ENCODE data around the gene UBR4. TPM values are rescaled to one million over a fixed set of nuclear protein-coding genes. Genes with fewer than 3 reads are reported as not detected.

Gene UBR4
- polyA plus RNA-seq, 1 donor (not counting 4 experiments of a cell fraction or from before 2014, with no cell fraction given): 39.0 TPM

GRCh38 chr1:19033515-19033839 lies 176.6 kb downstream of the UBR4 start:
- Histone ChIP-seq H4K20me1 (ENCODE audit: control insufficient read depth, extremely low read depth, insufficient read depth, low read length) (no peaks in the 10 kb centered on the region), H3K4me2 (ENCODE audit: control insufficient read depth, extremely low read depth, insufficient read depth, low read depth, low read length) (peak overlapping the region; percentile 74), H3K27me3 (ENCODE audit: control insufficient read depth, extremely low read depth, insufficient read depth, low read length) (no peaks in the 10 kb centered on the region), H3K79me2 (ENCODE audit: control insufficient read depth, insufficient read depth, low read length) (no peaks in the 10 kb centered on the region), H3K27ac (ENCODE audit: control insufficient read depth, insufficient read depth, low read length) (peak overlapping the region; percentile 88), H2AFZ (ENCODE audit: control insufficient read depth, low read length) (peak overlapping the region; percentile 42), H3K9ac (ENCODE audit: control insufficient read depth, extremely low read depth, insufficient read depth, low read length) (peak overlapping the region; percentile 65), H3K9me1 (ENCODE audit: control insufficient read depth, extremely low read depth, insufficient read depth, low read length) (peaks cover 4% of the 10 kb centered on the region), H3K9me3 (ENCODE audit: control insufficient read depth, low read depth, low read length) (no peaks in the 10 kb centered on the region), H3K4me3 (ENCODE audit: control insufficient read depth in 2 of 3, extremely low read depth in 1 of 3, insufficient read depth in 2 of 3, low read depth in 1 of 3, low read length in 3 of 3) (peak overlapping the region in 2 of 3 experiments; percentile 15 to 44), H3K36me3 (ENCODE audit: control insufficient read depth in 2 of 2, extremely low read depth in 1 of 2, insufficient read depth in 2 of 2, low read length in 2 of 2) (no peaks in the 10 kb centered on the region), H3K4me1 (ENCODE audit: control insufficient read depth, extremely low read depth, insufficient read depth, low read length) (peaks cover 54% of the 10 kb centered on the region)
- TF ChIP-seq CTCF (optimal IDR thresholded peaks at IDR 0.05 in 1 of 3, IDR thresholded peaks at IDR 0.05 in 1 of 3, conservative IDR thresholded peaks at IDR 0.05 in 1 of 3; ENCODE audit: extremely low read depth in 1 of 3, insufficient read depth in 2 of 3, low read length in 3 of 3) (no peak), EZH2 (IDR thresholded peaks at IDR 0.05; ENCODE audit: low read length) (no peak)
- FAIRE-seq (peak; percentile 78), DNase-seq (ENCODE audit: low read depth, low spot score) (no peak)
- dilution Hi-C loops (cut with MboI; ENCODE audit: extremely low pct_ligation_motif_present, low sequenced_read_pairs): no loop called here

DNA sequence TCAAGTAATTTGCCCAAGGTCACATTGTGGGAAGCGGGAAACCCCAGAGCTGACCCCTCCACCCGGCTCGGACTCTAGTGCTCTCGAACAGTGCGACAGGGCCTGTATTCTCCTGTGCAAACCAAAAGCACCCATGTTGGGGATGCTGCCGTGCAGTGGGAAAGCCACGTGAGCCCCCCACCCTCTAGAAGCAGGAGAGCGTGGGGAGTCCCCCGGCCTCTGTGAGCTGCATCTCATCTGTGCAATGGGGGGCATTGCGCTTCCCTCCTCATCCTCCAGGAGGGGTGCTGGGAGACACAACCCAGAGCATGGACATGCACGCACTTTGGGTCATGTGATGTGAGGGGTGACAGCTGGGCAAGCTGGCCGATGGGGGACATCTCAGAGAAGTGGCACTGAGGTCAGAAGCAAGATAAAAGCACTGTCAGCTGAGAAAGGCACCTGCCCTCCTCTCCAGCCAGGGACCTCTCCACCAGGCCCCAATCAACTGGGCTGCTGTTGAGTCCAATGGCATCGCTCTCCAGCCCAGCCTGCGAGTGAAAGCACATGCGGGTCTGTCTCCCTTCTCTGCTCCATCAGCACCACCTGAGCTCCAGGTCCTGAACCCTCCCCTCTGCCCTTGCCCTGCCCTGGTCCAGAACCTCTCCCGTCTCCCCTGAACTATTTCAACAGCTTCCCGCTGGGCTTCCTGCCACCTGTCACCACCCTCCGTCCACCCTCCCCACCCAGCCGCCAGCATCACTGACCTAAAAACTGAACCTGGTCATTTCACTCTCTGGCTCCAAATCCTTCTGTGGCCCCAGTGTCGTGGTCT lies 177.2 kb downstream of the UBR4 start:
- Histone ChIP-seq H3K9ac (ENCODE audit: control insufficient read depth, extremely low read depth, insufficient read depth, low read length) (peak overlapping the region; percentile 65), H3K27ac (ENCODE audit: control insufficient read depth, insufficient read depth, low read length) (peak overlapping the region; percentile 88), H3K9me3 (ENCODE audit: control insufficient read depth, low read depth, low read length) (no peaks in the 10 kb centered on the region), H3K4me2 (ENCODE audit: control insufficient read depth, extremely low read depth, insufficient read depth, low read depth, low read length) (peak overlapping the region; percentile 74), H3K79me2 (ENCODE audit: control insufficient read depth, insufficient read depth, low read length) (no peaks in the 10 kb centered on the region), H3K27me3 (ENCODE audit: control insufficient read depth, extremely low read depth, insufficient read depth, low read length) (no peaks in the 10 kb centered on the region), H3K4me3 (ENCODE audit: control insufficient read depth in 2 of 3, extremely low read depth in 1 of 3, insufficient read depth in 2 of 3, low read depth in 1 of 3, low read length in 3 of 3) (no peak overlapping the region), H4K20me1 (ENCODE audit: control insufficient read depth, extremely low read depth, insufficient read depth, low read length) (no peaks in the 10 kb centered on the region), H3K36me3 (ENCODE audit: control insufficient read depth in 2 of 2, extremely low read depth in 1 of 2, insufficient read depth in 2 of 2, low read length in 2 of 2) (no peaks in the 10 kb centered on the region), H2AFZ (ENCODE audit: control insufficient read depth, low read length) (no peak overlapping the region), H3K9me1 (ENCODE audit: control insufficient read depth, extremely low read depth, insufficient read depth, low read length) (peaks cover 4% of the 10 kb centered on the region), H3K4me1 (ENCODE audit: control insufficient read depth, extremely low read depth, insufficient read depth, low read length) (peaks cover 60% of the 10 kb centered on the region)
- TF ChIP-seq CTCF (optimal IDR thresholded peaks at IDR 0.05 in 1 of 3, IDR thresholded peaks at IDR 0.05 in 1 of 3, conservative IDR thresholded peaks at IDR 0.05 in 1 of 3; ENCODE audit: extremely low read depth in 1 of 3, insufficient read depth in 2 of 3, low read length in 3 of 3) (no peak), EZH2 (IDR thresholded peaks at IDR 0.05; ENCODE audit: low read length) (no peak)
- no peak for DNase-seq (ENCODE audit: low read depth, low spot score)
- dilution Hi-C loops (cut with MboI; ENCODE audit: extremely low pct_ligation_motif_present, low sequenced_read_pairs): no loop called here
- peak; percentile 23 for FAIRE-seq

Measured in keratinocyte (primary cell).